HUES6 (cell line): ENCODE results near the gene ANKRD37.

ENCODE experiments used
- H3K27ac ChIP-seq: 2 replicates; pipeline ENCODE4 v1.7.0; 2013; ENCODE audit warnings: low read depth, mild to moderate bottlenecking, low read length, inconsistent platforms
- H3K27me3 ChIP-seq: 2 replicates; pipeline ENCODE4 v1.6.1; 2013; ENCODE audit warnings: low read length; ENCODE audit not compliant: control insufficient read depth, insufficient read depth
- H3K36me3 ChIP-seq: 2 replicates; pipeline ENCODE4 v1.6.1; 2013; ENCODE audit warnings: low read length; ENCODE audit not compliant: control insufficient read depth, insufficient read depth
- H3K4me1 ChIP-seq: 2 replicates; pipeline ENCODE4 v1.6.1; 2013; ENCODE audit warnings: low read length; ENCODE audit not compliant: control insufficient read depth, insufficient read depth
- H3K4me3 ChIP-seq: 2 replicates; pipeline ENCODE4 v1.5.1; 2013; ENCODE audit warnings: low read depth, low read length
- H3K9ac ChIP-seq: one replicate; pipeline ENCODE4 v1.6.1; 2013; ENCODE audit warnings: mild to moderate bottlenecking, low read length
- H3K9me3 ChIP-seq: 2 replicates; pipeline ENCODE4 v1.6.1; 2013; ENCODE audit warnings: low read depth, low read length; ENCODE audit not compliant: control insufficient read depth, insufficient read depth

Gene ANKRD37, protein sequence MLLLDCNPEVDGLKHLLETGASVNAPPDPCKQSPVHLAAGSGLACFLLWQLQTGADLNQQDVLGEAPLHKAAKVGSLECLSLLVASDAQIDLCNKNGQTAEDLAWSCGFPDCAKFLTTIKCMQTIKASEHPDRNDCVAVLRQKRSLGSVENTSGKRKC

DNA sequence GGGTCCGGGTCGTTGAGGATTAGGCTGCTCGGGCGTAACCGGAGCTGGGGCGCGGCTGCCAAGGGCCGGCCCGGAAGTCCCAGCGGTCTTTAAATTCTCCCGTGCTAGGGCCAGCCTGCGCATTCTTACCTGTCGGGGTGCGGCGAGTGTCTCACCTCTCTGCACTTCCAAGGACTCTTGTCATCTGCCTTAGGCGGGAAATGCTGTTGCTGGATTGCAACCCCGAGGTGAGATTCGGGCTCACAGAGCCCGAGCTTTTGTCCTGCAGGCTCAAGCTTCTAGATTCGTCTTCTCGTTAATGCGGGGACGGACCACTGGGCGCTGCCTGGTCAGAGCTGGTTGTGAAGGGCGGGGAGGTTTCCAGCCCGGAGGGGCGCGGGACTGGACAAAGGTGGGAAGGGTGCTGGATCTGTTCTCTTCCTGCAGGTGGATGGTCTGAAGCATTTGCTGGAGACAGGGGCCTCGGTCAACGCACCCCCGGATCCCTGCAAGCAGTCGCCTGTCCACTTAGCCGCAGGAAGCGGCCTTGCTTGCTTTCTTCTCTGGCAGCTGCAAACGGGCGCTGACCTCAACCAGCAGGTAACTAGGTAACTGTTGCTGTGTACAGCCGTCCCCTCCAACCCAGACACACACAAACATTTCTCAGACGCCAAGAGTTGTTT is at the start of gene ANKRD37:
TSS of gene ANKRD37 (plus strand) at position 118 of the 662 bp plus-strand sequence. CDS start at position 201, 83 bp downstream.
- H3K9ac ChIP-seq: peak within 1 kb of the TSS; percentile 65
- peak within 1 kb of the TSS; percentile 44; the same call in 1 of the 2 replicates for H3K27ac ChIP-seq
- peaks cover 19% of the 10 kb centered on the region; the same call in 1 of the 2 replicates for H3K36me3 ChIP-seq
- no peaks in the 10 kb centered on the region for H3K9me3 ChIP-seq
- peaks cover 10% of the 10 kb centered on the region; the same call in 1 of the 2 replicates for H3K4me1 ChIP-seq
- no peaks in the 10 kb centered on the region; the same call in 1 of the 2 replicates for H3K27me3 ChIP-seq
- peak within 1 kb of the TSS; percentile 67 for H3K4me3 ChIP-seq

DNA sequence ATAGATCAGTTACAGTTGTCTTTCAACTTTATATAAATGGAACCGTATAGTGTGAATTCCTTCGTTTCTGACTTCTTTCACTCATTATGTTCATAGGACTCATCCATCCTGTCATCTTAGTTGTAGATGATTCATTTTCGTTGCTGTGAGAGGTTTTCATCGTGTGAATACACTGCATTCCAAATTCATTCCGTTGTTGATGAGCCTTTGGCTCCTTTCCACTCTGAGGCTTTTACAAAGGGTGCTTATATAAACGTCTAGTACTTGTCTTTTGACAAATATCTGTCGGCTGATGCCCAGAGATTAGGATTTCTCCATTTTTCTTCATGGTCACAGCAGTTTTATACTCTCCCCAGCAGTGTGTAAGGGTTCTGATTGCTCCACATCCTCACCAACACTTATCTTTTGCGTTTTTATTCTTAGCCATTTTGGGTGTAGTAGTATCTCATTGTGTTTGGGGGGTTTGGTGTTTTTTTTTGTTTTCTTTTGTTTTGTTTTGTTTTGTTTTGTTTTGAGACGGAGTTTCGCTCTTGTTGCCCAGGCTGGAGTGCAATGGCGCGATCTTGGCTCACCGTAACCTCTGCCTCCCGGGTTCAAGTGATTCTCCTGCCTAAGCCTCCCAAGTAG is 49.6 kb upstream of the ANKRD37 start:
- peaks cover 4% of the 10 kb centered on the region; the same call in 1 of the 2 replicates for H3K4me1 ChIP-seq
- no peaks in the 10 kb centered on the region for H3K9me3 ChIP-seq
- H3K27me3 ChIP-seq: no peaks in the 10 kb centered on the region
- H3K27ac ChIP-seq: no peak overlapping the region
- H3K36me3 ChIP-seq: peaks cover 54% of the 10 kb centered on the region
- no peak overlapping the region for H3K9ac ChIP-seq
- H3K4me3 ChIP-seq: no peak overlapping the region

DNA sequence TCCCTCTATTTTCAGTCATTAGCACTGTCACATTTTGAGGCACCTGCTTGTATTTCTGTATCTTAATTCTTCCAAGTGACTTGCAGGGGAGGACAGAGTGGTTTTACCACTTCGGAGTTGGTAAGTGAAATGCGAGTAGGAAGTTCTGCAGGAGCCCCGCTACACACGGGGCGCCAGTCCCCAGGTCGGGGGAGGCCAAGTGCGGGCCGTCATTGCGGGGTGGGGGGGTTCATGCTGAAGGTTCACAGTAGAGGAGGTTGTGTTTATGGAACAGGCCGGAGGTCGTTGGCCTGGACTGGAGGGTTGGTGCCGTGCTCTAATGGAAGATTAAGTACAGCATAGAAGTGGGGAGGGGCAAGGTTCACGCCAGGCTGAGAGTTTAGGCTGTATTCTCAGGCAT is 45.0 kb upstream of the ANKRD37 start:
- Histone ChIP-seq H3K4me3 (no peak overlapping the region), H3K9ac (no peak overlapping the region), H3K9me3 (no peaks in the 10 kb centered on the region), H3K36me3 (peaks cover 55% of the 10 kb centered on the region), H3K27me3 (no peaks in the 10 kb centered on the region), H3K4me1 (no peaks in the 10 kb centered on the region), H3K27ac (no peak overlapping the region)

DNA sequence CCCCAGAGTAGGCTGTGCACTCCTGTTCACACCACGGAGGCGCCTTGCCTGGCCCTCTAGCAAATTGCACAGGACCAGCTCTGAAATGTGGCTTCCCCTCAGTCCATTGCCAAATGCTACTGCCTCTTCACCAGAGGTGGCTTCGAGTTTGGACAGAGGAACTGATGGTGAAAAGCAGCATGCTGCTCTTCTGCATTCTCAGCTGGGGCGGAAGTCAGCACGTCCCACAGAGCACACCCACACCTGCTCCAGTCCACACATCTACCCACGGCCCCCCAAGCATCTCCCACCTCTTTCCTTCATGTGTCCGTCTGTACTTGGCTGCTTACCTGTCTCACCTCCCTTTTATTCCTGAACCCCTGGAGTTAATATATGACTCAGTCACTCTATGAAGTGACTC is 44.4 kb upstream of the ANKRD37 start:
- Histone ChIP-seq H3K27ac (no peak overlapping the region), H3K9ac (no peak overlapping the region), H3K27me3 (no peaks in the 10 kb centered on the region), H3K9me3 (no peaks in the 10 kb centered on the region), H3K4me3 (no peak overlapping the region), H3K36me3 (peaks cover 53% of the 10 kb centered on the region), H3K4me1 (no peaks in the 10 kb centered on the region)

DNA sequence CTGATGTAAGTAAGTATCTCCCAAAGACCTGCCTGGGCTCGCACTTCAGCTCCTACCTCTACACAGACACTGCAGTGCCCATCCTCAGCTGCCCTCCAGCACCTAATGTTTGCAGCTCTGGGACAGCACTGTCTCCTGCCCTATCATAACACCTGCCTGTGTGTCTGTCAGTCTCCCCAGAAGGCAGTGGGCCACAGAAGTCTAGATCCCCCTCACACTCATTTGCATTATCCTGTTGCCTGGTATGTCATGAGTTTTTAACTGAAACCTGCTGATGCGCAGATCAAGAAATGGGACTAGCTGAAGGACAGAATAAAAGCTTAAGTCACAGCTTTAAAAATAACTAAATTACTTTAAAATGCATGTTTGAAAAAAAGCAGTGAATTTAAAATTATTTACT is 43.9 kb upstream of the ANKRD37 start:
- H3K4me1 ChIP-seq: no peaks in the 10 kb centered on the region
- peaks cover 50% of the 10 kb centered on the region for H3K36me3 ChIP-seq
- H3K27me3 ChIP-seq: no peaks in the 10 kb centered on the region
- no peaks in the 10 kb centered on the region for H3K9me3 ChIP-seq
- no peak overlapping the region for H3K4me3 ChIP-seq
- no peak overlapping the region for H3K9ac ChIP-seq
- H3K27ac ChIP-seq: no peak overlapping the region

DNA sequence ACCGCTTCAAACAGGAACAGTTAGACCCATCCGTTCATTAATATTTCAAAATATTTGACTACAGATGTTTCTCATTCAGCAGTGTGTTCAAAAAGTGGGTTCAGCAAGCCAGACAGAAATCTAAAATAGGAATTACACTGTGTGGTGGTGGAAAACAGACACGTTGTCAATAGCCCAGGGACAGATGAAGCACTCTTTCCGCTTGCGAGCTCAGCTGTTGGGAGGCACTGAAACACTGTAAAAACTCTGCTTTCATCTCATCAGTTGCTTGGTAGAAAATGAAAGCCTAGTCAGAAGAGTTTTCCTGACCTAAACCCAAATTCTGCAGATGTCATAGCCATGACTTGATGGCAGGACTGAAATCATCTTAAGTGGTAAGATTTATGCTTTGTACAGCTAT is 39.4 kb upstream of the ANKRD37 start:
- Histone ChIP-seq H3K27ac (no peak overlapping the region), H3K4me1 (no peaks in the 10 kb centered on the region), H3K4me3 (no peak overlapping the region), H3K9ac (no peak overlapping the region), H3K27me3 (no peaks in the 10 kb centered on the region), H3K36me3 (peaks cover 34% of the 10 kb centered on the region), H3K9me3 (no peaks in the 10 kb centered on the region)

DNA sequence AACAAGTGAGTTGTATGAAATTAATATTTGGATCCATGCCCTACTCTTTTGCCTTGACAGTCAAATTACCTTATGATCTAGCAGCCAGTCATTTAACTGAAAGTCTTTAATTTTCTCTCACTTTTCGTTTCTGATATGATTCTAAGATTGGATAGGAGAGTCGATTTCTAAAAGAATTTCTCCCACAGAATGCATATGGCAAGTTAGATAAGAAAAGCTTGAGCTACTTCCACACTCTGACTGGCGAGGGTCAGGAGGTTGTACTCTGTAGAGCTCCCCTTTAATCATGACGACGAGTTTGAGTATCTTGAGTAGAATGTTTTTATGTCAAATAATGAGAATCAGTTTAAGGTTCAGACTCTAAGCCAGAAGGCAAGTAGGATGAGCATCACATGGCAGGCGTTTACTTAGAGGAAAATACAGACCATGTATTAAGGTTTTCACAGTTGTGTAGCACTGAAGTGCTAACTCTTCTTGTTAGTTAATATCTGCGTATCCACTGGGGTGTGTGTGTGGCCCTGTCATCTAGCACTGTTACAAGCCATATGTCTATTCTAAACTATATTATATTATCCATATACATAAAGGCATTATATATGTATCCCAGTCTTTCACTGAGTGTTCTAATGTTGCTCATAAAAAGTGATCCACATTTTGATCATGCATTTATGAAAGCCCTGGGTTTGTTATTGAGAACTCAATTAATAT is 38.8 kb upstream of the ANKRD37 start:
- Histone ChIP-seq H3K27ac (no peak overlapping the region), H3K9me3 (no peaks in the 10 kb centered on the region), H3K27me3 (no peaks in the 10 kb centered on the region), H3K36me3 (peaks cover 31% of the 10 kb centered on the region), H3K4me3 (no peak overlapping the region), H3K4me1 (no peaks in the 10 kb centered on the region), H3K9ac (no peak overlapping the region)

DNA sequence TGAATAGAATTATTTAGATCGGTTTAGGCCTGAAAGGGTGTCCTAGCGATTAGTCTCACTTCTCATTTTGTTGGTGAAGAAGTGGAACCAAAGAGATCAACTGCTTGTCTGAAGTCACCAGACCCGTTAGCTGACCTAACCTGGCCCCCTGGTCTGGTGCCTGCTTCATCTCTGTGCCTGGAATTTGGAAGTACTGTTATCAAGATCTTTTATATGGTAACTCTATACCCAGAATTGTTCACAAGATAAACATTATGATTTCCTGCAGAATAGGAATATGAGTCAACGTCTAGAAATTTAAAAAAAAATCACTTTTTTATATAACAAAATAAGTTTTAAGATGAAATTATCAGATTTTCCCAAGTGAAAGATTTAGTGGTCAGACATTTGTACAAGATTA is 38.1 kb upstream of the ANKRD37 start:
- no peak overlapping the region for H3K27ac ChIP-seq
- H3K36me3 ChIP-seq: peaks cover 27% of the 10 kb centered on the region
- no peaks in the 10 kb centered on the region for H3K9me3 ChIP-seq
- H3K4me3 ChIP-seq: no peak overlapping the region
- no peaks in the 10 kb centered on the region for H3K27me3 ChIP-seq
- H3K4me1 ChIP-seq: no peaks in the 10 kb centered on the region
- H3K9ac ChIP-seq: no peak overlapping the region

DNA sequence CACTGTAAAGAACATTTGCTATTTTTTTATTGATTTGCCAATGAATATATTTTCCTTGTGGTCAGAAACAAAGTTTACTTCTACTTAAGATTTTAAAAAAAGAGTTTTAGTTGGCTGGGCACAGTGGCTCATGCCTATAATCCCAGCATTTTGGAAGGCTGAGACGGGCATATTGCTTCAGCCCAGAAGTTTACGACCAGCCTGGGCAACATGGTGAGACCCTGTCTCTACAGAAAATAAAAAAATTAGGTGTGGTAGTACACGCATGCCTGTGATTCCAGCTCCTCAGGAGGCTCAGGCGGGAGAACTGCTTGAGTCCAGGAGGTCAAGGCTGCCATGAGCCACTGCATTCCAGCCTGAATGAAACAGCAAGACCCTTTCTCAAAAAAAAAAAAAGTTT is 37.7 kb upstream of the ANKRD37 start:
- no peaks in the 10 kb centered on the region for H3K9me3 ChIP-seq
- no peak overlapping the region for H3K4me3 ChIP-seq
- no peak overlapping the region for H3K9ac ChIP-seq
- no peaks in the 10 kb centered on the region for H3K4me1 ChIP-seq
- peaks cover 26% of the 10 kb centered on the region for H3K36me3 ChIP-seq
- H3K27me3 ChIP-seq: no peaks in the 10 kb centered on the region
- H3K27ac ChIP-seq: no peak overlapping the region

DNA sequence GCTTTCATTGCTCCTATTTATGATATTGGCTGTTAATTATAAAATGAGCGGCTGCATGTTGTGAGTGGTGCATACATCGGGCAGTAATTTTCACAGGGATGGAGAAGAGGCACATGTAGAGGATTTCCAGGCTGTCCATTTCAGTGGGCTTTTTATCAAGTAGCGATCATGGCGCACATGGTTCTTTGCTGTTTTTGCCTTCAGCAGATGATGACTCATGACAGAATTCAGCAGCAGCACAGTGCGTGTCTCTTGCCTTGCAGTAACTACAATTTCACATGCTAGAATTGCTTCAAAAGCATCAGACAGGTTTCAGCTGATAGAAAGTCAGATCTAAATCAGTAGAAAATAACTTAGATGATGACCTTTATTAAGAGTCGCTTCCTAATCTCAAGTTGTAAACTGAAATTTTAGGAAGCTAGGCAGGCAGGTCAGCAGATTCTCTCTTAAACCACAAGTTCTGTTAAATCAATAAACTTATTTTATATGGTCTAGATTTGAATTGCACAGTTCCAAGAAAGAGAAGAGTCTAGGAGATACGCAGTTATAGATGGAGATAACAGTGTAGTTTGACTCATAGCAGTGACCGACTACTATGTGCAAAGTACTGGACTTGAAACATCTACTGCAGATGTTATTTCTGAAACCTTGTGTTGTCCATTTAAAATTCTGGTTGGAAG is 36.7 kb upstream of the ANKRD37 start:
- H3K27ac ChIP-seq: no peak overlapping the region
- no peaks in the 10 kb centered on the region for H3K9me3 ChIP-seq
- no peak overlapping the region for H3K9ac ChIP-seq
- H3K4me1 ChIP-seq: no peaks in the 10 kb centered on the region
- no peak overlapping the region for H3K4me3 ChIP-seq
- H3K27me3 ChIP-seq: no peaks in the 10 kb centered on the region
- H3K36me3 ChIP-seq: peaks cover 17% of the 10 kb centered on the region
